Epithelial cell of prostate (primary cell): ENCODE data around the gene ACYP2.

ENCODE experiments used
- DNase-seq: peaks from one replicate; pipeline ENCODE4 v3.0.0-alpha.2; 2011; ENCODE audit warnings: low read depth, low spot score
- H3K27ac ChIP-seq: fragments of 450-650 bp; 2 replicates; pipeline ENCODE4 v1.5.1; 2017; ENCODE audit warnings: mild to moderate bottlenecking

ACYP2 gene

GRCh38 chr2:54348646-54349045, 233.2 kb downstream of the ACYP2 start:
- DNase-seq: no peak
- H3K27ac ChIP-seq: no peak overlapping the region

- no peak overlapping the region for H3K27ac ChIP-seq
- no peak for DNase-seq
Observed at GRCh38 chr2:54350426-54350825, 235.0 kb downstream of the ACYP2 start.

GRCh38 chr2:54353216-54353615, 237.8 kb downstream of the ACYP2 start:
- DNase-seq: no peak
- no peak overlapping the region for H3K27ac ChIP-seq
